SU-DHL-6 (cell line): Measurements from ENCODE around the gene GPR152.

Source experiments
- H2AFZ ChIP-seq: fragments of 200-600 bp; sonication (generic); 2 replicates; pipeline ENCODE4 v1.6.1; 2014; ENCODE audit warnings: low read depth, mild to moderate bottlenecking, moderate library complexity, mixed read lengths, antibody characterized with exemption, low read length; ENCODE audit not compliant: severe bottlenecking
- H3F3A ChIP-seq: fragments of 200-600 bp; shearing (Covaris generic); 2 replicates; pipeline ENCODE4 v1.6.0; 2016; ENCODE audit warnings: antibody characterized with exemption, mild to moderate bottlenecking; ENCODE audit not compliant: insufficient read depth
- H3K27ac ChIP-seq: fragments of 200-600 bp; sonication (generic); 2 replicates; pipeline ENCODE4 v1.5.1; 2016; ENCODE audit warnings: low read depth, mild to moderate bottlenecking, low read length, moderate library complexity, mixed read lengths
- H3K27me3 ChIP-seq: fragments of 200-600 bp; sonication (generic), shearing (Covaris generic); 2 replicates; pipeline ENCODE4 v1.6.0; 2014; ENCODE audit warnings: mild to moderate bottlenecking, low read length
- H3K36me3 ChIP-seq: fragments of 200-600 bp; sonication (generic); 2 replicates; pipeline ENCODE4 v1.6.1; 2014; ENCODE audit warnings: mild to moderate bottlenecking, low read length, mixed read lengths
- H3K4me2 ChIP-seq: fragments of 300-600, 200-600 bp; shearing (Covaris generic), sonication (generic); 2 replicates; pipeline ENCODE4 v1.6.0; 2014; ENCODE audit warnings: low read length, low read depth, mild to moderate bottlenecking; ENCODE audit not compliant: poor library complexity, severe bottlenecking
- H3K4me3 ChIP-seq: fragments of 200-600 bp; sonication (generic); 2 replicates; pipeline ENCODE4 v1.5.1; 2014; ENCODE audit warnings: antibody characterized with exemption, low read length, mild to moderate bottlenecking, mixed read lengths; ENCODE audit not compliant: insufficient read depth, poor library complexity, severe bottlenecking
- H3K79me2 ChIP-seq: fragments of 200-600 bp; sonication (generic); 2 replicates; pipeline ENCODE4 v1.6.1; 2014; ENCODE audit warnings: mild to moderate bottlenecking, low read length, moderate library complexity; ENCODE audit not compliant: insufficient read depth
- H3K9ac ChIP-seq: fragments of 200-600 bp; sonication (generic); 2 replicates; pipeline ENCODE4 v1.7.0; 2014; ENCODE audit warnings: mild to moderate bottlenecking, low read length
- H3K9me2 ChIP-seq: fragments of 200-600 bp; sonication (generic); replicated peaks from 2 replicates; pipeline ENCODE4 v1.6.1; 2014; ENCODE audit warnings: low read length; ENCODE audit not compliant: insufficient read depth
- H3K9me3 ChIP-seq: fragments of 200-600 bp; sonication (generic); 2 replicates; pipeline ENCODE4 v1.6.1; 2014; ENCODE audit warnings: low read length, mixed read lengths; ENCODE audit not compliant: insufficient read depth
- H4K20me1 ChIP-seq: fragments of 200-600 bp; sonication (generic); 2 replicates; pipeline ENCODE4 v1.6.1; 2014; ENCODE audit warnings: low read depth, mild to moderate bottlenecking, antibody characterized with exemption, low read length, moderate library complexity, mixed read lengths
- EZH2phosphoT487 ChIP-seq: fragments of 200-600 bp; sonication (generic), shearing (Covaris generic); conservative IDR thresholded peaks from 2 replicates; pipeline ENCODE4 v1.6.1; 2018; ENCODE audit warnings: mild to moderate bottlenecking, antibody characterized with exemption, low read length, moderate library complexity, mixed read lengths
- TF ChIP-seq, protein P1 (sequence below): fragments of 200-600 bp; sonication (generic); IDR thresholded peaks from one replicate; pipeline ENCODE4 v1.5.1; 2017; ENCODE audit warnings: antibody characterized with exemption, mild to moderate bottlenecking, low read length, moderate library complexity; ENCODE audit not compliant: insufficient read depth, poor library complexity, severe bottlenecking

The GPR152 gene

DNA sequence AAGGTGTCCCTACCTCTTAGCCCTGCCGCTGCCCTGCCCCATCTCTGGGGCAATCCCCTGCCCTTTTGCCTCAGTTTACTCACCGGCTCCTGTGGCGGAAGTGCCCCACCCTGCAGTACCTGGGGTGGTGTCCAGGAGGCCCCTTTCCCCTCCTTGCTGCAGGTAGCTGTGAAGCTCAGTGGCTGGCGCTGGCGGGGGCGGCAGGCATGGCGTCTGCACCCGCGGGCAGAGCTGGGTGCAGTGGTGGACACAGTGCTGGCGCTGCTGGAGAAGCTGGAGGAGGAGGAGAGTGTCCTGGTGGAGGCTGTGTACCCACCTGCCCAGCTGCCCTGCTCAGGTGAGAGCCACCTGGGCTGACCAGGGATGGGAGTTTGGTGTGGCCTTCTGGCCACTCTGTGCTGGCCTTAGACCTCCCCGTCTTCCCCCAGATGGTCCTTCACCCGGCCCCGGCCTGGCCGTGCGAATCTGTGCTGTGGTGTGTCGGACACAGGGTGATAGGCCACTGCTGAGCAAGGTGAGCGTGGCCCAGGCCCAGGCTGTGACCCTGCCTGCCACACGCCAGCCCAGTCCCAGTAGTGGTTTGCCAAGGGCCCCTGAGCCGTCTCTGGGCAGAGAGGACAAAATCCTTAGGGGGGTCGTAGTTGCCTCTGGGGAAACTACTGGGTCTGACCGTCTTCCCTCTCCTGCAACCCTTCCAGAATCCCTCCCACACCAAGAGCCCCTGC is 33.0 kb downstream of the GPR152 start:
- Histone ChIP-seq H4K20me1 (no peaks in the 10 kb centered on the region), H3K36me3 (no peaks in the 10 kb centered on the region), H3K27me3 (no peaks in the 10 kb centered on the region), H3F3A (no peaks in the 10 kb centered on the region), H3K4me3 (no peak overlapping the region), H3K79me2 (no peaks in the 10 kb centered on the region), H3K9ac (peak overlapping the region; percentile 67; the same call in 1 of the 2 replicates), H3K9me2 (no peaks in the 10 kb centered on the region), H3K4me2 (peak overlapping the region; percentile 32), H2AFZ (no peak overlapping the region), H3K27ac (peak overlapping the region; percentile 32), H3K9me3 (no peaks in the 10 kb centered on the region)
- no peak for TF ChIP-seq EZH2phosphoT487
- TF ChIP-seq, protein P1, sequence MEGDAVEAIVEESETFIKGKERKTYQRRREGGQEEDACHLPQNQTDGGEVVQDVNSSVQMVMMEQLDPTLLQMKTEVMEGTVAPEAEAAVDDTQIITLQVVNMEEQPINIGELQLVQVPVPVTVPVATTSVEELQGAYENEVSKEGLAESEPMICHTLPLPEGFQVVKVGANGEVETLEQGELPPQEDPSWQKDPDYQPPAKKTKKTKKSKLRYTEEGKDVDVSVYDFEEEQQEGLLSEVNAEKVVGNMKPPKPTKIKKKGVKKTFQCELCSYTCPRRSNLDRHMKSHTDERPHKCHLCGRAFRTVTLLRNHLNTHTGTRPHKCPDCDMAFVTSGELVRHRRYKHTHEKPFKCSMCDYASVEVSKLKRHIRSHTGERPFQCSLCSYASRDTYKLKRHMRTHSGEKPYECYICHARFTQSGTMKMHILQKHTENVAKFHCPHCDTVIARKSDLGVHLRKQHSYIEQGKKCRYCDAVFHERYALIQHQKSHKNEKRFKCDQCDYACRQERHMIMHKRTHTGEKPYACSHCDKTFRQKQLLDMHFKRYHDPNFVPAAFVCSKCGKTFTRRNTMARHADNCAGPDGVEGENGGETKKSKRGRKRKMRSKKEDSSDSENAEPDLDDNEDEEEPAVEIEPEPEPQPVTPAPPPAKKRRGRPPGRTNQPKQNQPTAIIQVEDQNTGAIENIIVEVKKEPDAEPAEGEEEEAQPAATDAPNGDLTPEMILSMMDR = no peak

GRCh38 chr11:67418476-67419281 is 33.9 kb downstream of the GPR152 start:
- H3K27me3 ChIP-seq = no peaks in the 10 kb centered on the region
- no peaks in the 10 kb centered on the region for H3K9me3 ChIP-seq
- H3K9ac ChIP-seq = peak overlapping the region; percentile 21; the same call in 1 of the 2 replicates
- H3K27ac ChIP-seq = peak overlapping the region; percentile 32
- H2AFZ ChIP-seq = no peak overlapping the region
- no peaks in the 10 kb centered on the region for H3K36me3 ChIP-seq
- TF ChIP-seq EZH2phosphoT487 = no peak
- TF ChIP-seq, protein P1 = no peak
- no peaks in the 10 kb centered on the region for H3K79me2 ChIP-seq
- H3F3A ChIP-seq = no peaks in the 10 kb centered on the region
- peak overlapping the region; percentile 32 for H3K4me2 ChIP-seq
- no peaks in the 10 kb centered on the region for H4K20me1 ChIP-seq
- no peaks in the 10 kb centered on the region for H3K9me2 ChIP-seq
- no peak overlapping the region for H3K4me3 ChIP-seq

GRCh38 chr11:67417425-67417824 is 35.1 kb downstream of the GPR152 start:
- Histone ChIP-seq H3K36me3 (no peaks in the 10 kb centered on the region), H3K9ac (no peak overlapping the region), H3F3A (no peaks in the 10 kb centered on the region), H3K27ac (no peak overlapping the region), H2AFZ (no peak overlapping the region), H3K9me3 (no peaks in the 10 kb centered on the region), H3K4me2 (no peak overlapping the region), H3K79me2 (no peaks in the 10 kb centered on the region), H4K20me1 (no peaks in the 10 kb centered on the region), H3K9me2 (no peaks in the 10 kb centered on the region), H3K27me3 (no peaks in the 10 kb centered on the region), H3K4me3 (no peak overlapping the region)
- TF ChIP-seq EZH2phosphoT487 = no peak
- TF ChIP-seq, protein P1 = no peak
